Rectal smooth muscle tissue (tissue), 1 donor: ENCODE results near the gene ZNF343.
"Not testable (repeated sequence)": the region's sequence is repeated elsewhere in the genome, so short reads cannot be mapped to it uniquely, and the experiment has no call there.

Source experiments
- H3K27ac ChIP-seq: one replicate; pipeline ENCODE4 v1.7.0; 2013; ENCODE audit warnings: low read depth, low read length, inconsistent platforms
- H3K27me3 ChIP-seq: one replicate; pipeline ENCODE4 v1.7.0; 2013; ENCODE audit warnings: low read length; ENCODE audit not compliant: control insufficient read depth, insufficient read depth
- H3K36me3 ChIP-seq: one replicate; pipeline ENCODE4 v1.7.0; 2013; ENCODE audit warnings: low read length; ENCODE audit not compliant: control insufficient read depth, insufficient read depth
- H3K4me1 ChIP-seq: one replicate; pipeline ENCODE4 v1.7.0; 2013; ENCODE audit warnings: low read length; ENCODE audit not compliant: control insufficient read depth, insufficient read depth
- H3K4me3 ChIP-seq: one replicate; pipeline ENCODE4 v1.7.0; 2013; ENCODE audit warnings: low read length
- H3K9ac ChIP-seq: one replicate; pipeline ENCODE4 v1.7.0; 2013; ENCODE audit warnings: low read length

The ZNF343 gene

GRCh38 chr20:2518096-2518495 is 9.4 kb upstream of the ZNF343 start:
- Histone ChIP-seq H3K4me1 (no peaks in the 10 kb centered on the region), H3K27me3 (no peaks in the 10 kb centered on the region), H3K4me3 (no peak overlapping the region), H3K9ac (no peak overlapping the region), H3K36me3 (no peaks in the 10 kb centered on the region), H3K27ac (no peak overlapping the region)

GRCh38 chr20:2516399-2516798 is 7.7 kb upstream of the ZNF343 start:
- Histone ChIP-seq H3K9ac (no peak overlapping the region), H3K4me3 (no peak overlapping the region), H3K27ac (no peak overlapping the region), H3K4me1 (no peaks in the 10 kb centered on the region), H3K27me3 (no peaks in the 10 kb centered on the region), H3K36me3 (no peaks in the 10 kb centered on the region)

- no peak overlapping the region for H3K4me3 ChIP-seq
- H3K9ac ChIP-seq = no peak overlapping the region
- H3K27me3 ChIP-seq = no peaks in the 10 kb centered on the region
- H3K4me1 ChIP-seq = no peaks in the 10 kb centered on the region
- no peaks in the 10 kb centered on the region for H3K36me3 ChIP-seq
- H3K27ac ChIP-seq = no peak overlapping the region
Observed at GRCh38 chr20:2515203-2515602, 6.5 kb upstream of the ZNF343 start.

DNA sequence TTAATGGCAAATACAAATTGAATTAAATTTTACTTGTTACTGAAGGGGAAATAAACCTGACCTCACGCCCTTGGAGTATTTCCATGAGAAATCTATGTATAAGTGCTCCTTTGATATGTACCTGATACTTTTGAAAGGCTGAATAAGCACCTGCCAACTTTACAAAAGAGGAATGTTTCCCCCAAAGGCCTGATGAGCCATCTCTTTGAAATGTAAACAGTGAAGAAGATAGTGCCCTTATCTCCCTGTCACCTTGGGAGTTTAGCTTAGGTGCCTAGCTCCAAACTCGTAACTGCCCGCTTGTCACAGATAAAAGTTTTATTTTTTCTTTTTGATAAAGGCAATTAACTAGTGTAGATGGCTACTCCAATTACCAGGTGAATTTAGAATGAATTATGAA is 1.1 kb upstream of the ZNF343 start:
- H3K27me3 ChIP-seq = no peaks in the 10 kb centered on the region
- H3K9ac ChIP-seq = no peak overlapping the region
- H3K4me1 ChIP-seq = peaks cover 2% of the 10 kb centered on the region
- no peak overlapping the region for H3K27ac ChIP-seq
- H3K36me3 ChIP-seq = no peaks in the 10 kb centered on the region
- no peak overlapping the region for H3K4me3 ChIP-seq

GRCh38 chr20:2509468-2509781 is 710 bp upstream of the ZNF343 start:
- Histone ChIP-seq H3K27me3 (no peaks in the 10 kb centered on the region), H3K27ac (peak overlapping the region; percentile 95), H3K4me1 (peaks cover 2% of the 10 kb centered on the region), H3K4me3 (peak overlapping the region; percentile 81), H3K36me3 (no peaks in the 10 kb centered on the region), H3K9ac (peak overlapping the region; percentile 26)

DNA sequence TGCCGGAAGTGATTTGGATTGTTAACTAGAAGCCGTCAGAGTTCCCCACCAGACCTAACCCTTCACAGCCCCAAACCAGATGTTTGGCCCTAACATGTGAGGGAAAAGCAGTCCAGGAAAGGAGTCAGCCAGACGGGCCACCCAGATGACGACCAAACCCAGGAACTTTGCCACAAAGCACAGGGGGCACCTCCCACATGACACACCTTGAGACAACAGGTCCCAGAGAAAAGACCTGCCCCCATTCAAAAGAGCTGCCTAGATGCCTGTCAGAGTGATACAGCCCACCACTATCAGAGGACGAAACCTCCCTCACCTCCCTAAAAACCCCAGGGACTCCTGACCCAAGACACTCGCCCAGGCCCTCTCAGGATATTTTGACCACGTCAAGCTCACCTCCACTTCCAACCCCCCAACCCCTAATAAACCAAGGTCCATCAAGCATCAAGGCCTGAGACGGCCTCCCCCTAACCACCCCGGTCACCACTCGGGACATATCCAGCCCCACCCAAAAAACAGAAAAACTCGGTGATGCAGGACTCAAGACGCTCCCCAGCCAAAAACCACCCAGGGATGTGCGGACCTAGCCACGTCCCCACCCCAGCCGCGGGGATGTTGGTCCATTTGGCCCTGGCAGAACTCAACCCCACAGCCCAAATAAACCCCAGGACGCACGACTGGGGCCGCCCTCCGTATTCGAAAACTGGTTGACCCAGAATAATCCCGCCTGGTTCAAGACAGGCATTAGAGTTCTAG is 662 bp downstream of the ZNF343 start:
- peaks cover 2% of the 10 kb centered on the region for H3K4me1 ChIP-seq
- H3K36me3 ChIP-seq = no peaks in the 10 kb centered on the region
- H3K27me3 ChIP-seq = no peaks in the 10 kb centered on the region
- H3K4me3 ChIP-seq = peak overlapping the region; percentile 81
- H3K9ac ChIP-seq = peak overlapping the region; percentile 76
- H3K27ac ChIP-seq = peak overlapping the region; percentile 95

- Histone ChIP-seq H3K27ac (no peak overlapping the region), H3K36me3 (no peaks in the 10 kb centered on the region), H3K4me3 (no peak overlapping the region), H3K4me1 (peaks cover 2% of the 10 kb centered on the region), H3K27me3 (no peaks in the 10 kb centered on the region), H3K9ac (no peak overlapping the region)
Observed at GRCh38 chr20:2507464-2507863, 1.3 kb downstream of the ZNF343 start.

GRCh38 chr20:2506426-2506825 is 2.3 kb downstream of the ZNF343 start:
- H3K27ac ChIP-seq, H3K4me1 ChIP-seq, H3K4me3 ChIP-seq, H3K9ac ChIP-seq, H3K27me3 ChIP-seq, H3K36me3 ChIP-seq: not testable (repeated sequence)

DNA sequence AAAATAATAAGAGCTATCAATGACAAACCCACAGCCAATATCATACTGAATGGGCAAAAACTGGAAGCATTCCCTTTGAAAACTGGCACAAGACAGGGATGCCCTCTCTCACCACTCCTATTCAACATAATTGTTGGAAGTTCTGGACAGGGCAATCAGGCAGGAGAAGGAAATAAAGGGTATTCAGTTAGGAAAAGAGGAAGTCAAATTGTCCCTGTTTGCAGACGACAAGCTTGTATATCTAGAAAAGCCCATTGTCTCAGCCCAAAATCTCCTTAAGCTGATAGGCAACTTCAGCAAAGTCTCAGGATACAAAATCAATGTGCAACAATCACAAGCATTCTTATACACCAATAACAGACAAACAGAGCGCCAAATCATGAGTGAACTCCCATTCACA is 3.9 kb downstream of the ZNF343 start:
- H3K27me3 ChIP-seq, H3K4me1 ChIP-seq, H3K27ac ChIP-seq: not testable (repeated sequence)

GRCh38 chr20:2502808-2503384 is 5.8 kb downstream of the ZNF343 start:
- H3K4me3 ChIP-seq, H3K27me3 ChIP-seq, H3K27ac ChIP-seq, H3K9ac ChIP-seq, H3K4me1 ChIP-seq, H3K36me3 ChIP-seq: not testable (repeated sequence)

More for the DNA sequence above, 3.9 kb downstream of the ZNF343 start:
- not testable (repeated sequence) for H3K36me3 ChIP-seq, H3K4me3 ChIP-seq, H3K9ac ChIP-seq

- Histone ChIP-seq H3K4me3 (no peak overlapping the region), H3K27ac (no peak overlapping the region), H3K4me1 (no peaks in the 10 kb centered on the region), H3K36me3 (peaks cover 18% of the 10 kb centered on the region), H3K9ac (no peak overlapping the region), H3K27me3 (no peaks in the 10 kb centered on the region)
Observed at GRCh38 chr20:2485661-2486060, 23.1 kb downstream of the ZNF343 start.

DNA sequence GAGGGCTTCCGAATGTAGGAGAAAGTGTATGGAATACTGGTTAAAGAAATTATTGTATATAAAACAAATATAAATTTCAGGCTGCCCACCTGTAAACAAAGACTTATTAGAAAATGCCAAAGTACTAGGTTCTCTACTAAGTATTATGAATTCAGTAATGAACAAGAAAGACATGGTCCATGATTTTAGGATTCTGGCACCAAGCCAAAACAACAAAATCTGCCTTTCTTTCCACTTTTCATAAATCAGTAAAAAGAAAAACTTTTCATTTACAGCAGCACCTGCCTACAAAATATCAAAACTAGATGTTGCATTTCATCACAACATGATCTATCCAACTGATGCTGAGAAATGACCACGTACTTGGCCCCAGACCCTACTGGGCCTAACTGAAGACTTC is 23.6 kb downstream of the ZNF343 start:
- no peak overlapping the region for H3K27ac ChIP-seq
- H3K27me3 ChIP-seq = no peaks in the 10 kb centered on the region
- no peaks in the 10 kb centered on the region for H3K4me1 ChIP-seq
- no peak overlapping the region for H3K9ac ChIP-seq
- H3K36me3 ChIP-seq = peaks cover 18% of the 10 kb centered on the region
- H3K4me3 ChIP-seq = no peak overlapping the region

DNA sequence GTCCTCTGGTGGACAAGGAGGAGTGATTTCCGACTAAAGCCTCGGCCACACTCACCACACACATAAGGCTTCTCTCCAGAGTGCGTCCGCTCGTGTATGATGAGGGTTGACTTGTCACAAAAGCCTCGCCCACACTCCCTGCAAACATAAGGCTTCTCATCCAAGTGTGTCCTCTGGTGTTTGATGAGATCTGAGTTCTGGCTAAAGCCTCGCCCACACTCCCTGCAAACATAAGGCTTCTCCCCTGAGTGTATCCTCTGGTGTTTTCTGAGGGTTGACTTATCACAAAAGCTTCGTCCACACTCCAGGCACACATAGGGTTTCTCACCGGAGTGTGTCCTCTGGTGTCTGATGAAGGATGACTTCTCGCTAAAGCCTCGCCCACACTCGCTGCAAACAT is 25.2 kb downstream of the ZNF343 start:
- Histone ChIP-seq H3K27me3 (no peaks in the 10 kb centered on the region), H3K36me3 (peaks cover 18% of the 10 kb centered on the region), H3K4me1 (no peaks in the 10 kb centered on the region), H3K4me3 (no peak overlapping the region), H3K27ac (no peak overlapping the region), H3K9ac (no peak overlapping the region)
